PC-3 (cell line): ENCODE measurements around the gene GPX4.

Source experiments
- CTCF ChIP-seq: fragments of 300-600 bp; sonication (generic); conservative IDR thresholded peaks from 2 replicates; pipeline ENCODE4 v1.5.1; 2017; ENCODE audit warnings: antibody characterized with exemption, low read depth, mild to moderate bottlenecking, low read length
- EZH2 ChIP-seq: fragments of 300-600 bp; sonication (generic); IDR thresholded peaks from one replicate; pipeline ENCODE4 v1.6.1; 2017; ENCODE audit warnings: antibody characterized with exemption, mild to moderate bottlenecking, low read length; ENCODE audit not compliant: unreplicated experiment

- TF ChIP-seq CTCF: no peak
- no peak for TF ChIP-seq EZH2
Measured at GRCh38 chr19:1122972-1123363, 19.2 kb downstream of the GPX4 start.
